Measurements from ENCODE around the gene SREK1.

The SREK1 gene

DNA sequence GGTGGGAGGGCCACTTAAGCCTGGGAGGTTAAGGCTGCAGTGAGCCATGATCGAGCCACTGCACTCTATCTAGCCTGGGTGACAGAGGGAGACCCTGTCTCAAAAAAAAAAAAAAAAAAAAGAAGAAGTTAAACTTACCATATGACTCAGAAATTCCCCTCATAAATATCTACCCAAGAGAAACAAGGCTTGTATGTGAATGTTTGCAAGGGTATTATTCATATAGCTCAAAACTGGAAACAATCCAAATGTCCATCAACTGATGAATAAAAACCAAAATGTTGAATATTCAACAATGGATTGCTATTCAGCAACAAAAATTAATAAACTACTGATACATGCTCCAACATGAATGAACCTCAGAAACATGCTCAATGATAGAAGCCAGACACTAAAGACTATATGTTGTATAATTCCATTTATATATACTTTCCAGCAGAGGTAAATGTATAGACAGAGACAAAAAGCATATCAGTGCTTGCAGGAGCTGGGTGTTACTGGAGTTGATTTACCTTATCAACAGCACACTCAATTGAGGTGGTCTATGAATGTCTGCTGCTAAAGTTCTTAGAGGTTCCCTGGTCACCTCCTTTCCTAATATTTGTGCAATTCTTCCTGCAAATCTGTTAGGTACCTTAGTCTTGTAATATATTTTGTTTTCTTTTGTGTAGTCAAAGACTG is 5.3 kb upstream of the SREK1 start:
- Histone ChIP-seq H3K4me1 (ENCODE audit: control insufficient read depth, insufficient read depth, low read length) (peaks cover 6% of the 10 kb centered on the region), H3K9me3 (ENCODE audit: control insufficient read depth, low read length) (no peaks in the 10 kb centered on the region), H3K36me3 (ENCODE audit: control insufficient read depth, insufficient read depth, low read length, severe bottlenecking) (no peaks in the 10 kb centered on the region), H3K9ac (ENCODE audit: low read length) (no peak overlapping the region), H3K27me3 (replicated peaks; ENCODE audit: control insufficient read depth, insufficient read depth, low read length) (no peaks in the 10 kb centered on the region), H3K4me3 (ENCODE audit: low read length) (no peak overlapping the region)
- DNase-seq (ENCODE audit: low read depth): no peak

DNA sequence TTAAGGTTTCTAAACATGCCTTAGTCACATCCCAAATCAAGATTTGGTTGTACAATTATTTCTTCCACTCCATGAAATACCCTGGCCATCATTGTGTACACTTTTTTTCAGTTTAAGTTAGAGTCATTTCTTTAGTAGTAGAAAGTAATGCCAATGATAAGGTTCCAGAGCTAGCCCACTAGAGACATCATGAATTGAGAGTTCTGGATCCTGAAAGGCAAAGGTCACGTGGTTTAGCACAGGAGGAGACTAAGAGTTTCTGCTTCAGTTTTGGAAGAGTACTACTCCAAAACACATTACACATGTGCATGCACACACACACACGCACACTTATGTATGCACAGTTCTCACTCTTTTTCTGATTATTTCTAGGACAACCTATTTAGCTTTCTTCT is 4.8 kb upstream of the SREK1 start:
- no peak for DNase-seq (ENCODE audit: low read depth)
- H3K4me3 ChIP-seq (ENCODE audit: low read length): no peak overlapping the region
- H3K4me1 ChIP-seq (ENCODE audit: control insufficient read depth, insufficient read depth, low read length): peaks cover 6% of the 10 kb centered on the region
- no peaks in the 10 kb centered on the region for H3K9me3 ChIP-seq (ENCODE audit: control insufficient read depth, low read length)
- no peak overlapping the region for H3K9ac ChIP-seq (ENCODE audit: low read length)
- no peaks in the 10 kb centered on the region for H3K36me3 ChIP-seq (ENCODE audit: control insufficient read depth, insufficient read depth, low read length, severe bottlenecking)
- H3K27me3 ChIP-seq (replicated peaks; ENCODE audit: control insufficient read depth, insufficient read depth, low read length): no peaks in the 10 kb centered on the region

DNA sequence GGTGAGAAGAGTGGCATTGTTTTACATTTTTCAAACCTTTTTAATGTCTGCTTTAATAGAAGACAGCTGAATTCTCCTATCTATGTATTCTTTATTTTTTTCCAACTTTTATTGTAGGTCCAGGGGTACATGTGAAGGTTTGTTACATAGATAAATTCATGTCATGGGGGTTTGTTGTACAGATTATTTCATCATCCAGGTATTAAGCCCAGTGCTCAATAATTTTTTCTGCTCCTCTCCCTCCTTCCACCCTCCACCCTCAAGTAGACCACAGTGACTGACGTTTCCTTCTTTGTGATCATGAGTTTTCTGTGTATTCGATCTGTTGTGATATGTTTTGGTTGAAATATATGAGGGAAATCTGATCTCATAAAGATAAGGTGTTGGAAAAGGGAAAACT is 1.7 kb upstream of the SREK1 start:
- Histone ChIP-seq H3K9ac (ENCODE audit: low read length) (no peak overlapping the region), H3K4me1 (ENCODE audit: control insufficient read depth, insufficient read depth, low read length) (peaks cover 22% of the 10 kb centered on the region), H3K27me3 (replicated peaks; ENCODE audit: control insufficient read depth, insufficient read depth, low read length) (no peaks in the 10 kb centered on the region), H3K4me3 (ENCODE audit: low read length) (no peak overlapping the region), H3K36me3 (ENCODE audit: control insufficient read depth, insufficient read depth, low read length, severe bottlenecking) (no peaks in the 10 kb centered on the region), H3K9me3 (ENCODE audit: control insufficient read depth, low read length) (no peaks in the 10 kb centered on the region)
- DNase-seq (ENCODE audit: low read depth): no peak

DNA sequence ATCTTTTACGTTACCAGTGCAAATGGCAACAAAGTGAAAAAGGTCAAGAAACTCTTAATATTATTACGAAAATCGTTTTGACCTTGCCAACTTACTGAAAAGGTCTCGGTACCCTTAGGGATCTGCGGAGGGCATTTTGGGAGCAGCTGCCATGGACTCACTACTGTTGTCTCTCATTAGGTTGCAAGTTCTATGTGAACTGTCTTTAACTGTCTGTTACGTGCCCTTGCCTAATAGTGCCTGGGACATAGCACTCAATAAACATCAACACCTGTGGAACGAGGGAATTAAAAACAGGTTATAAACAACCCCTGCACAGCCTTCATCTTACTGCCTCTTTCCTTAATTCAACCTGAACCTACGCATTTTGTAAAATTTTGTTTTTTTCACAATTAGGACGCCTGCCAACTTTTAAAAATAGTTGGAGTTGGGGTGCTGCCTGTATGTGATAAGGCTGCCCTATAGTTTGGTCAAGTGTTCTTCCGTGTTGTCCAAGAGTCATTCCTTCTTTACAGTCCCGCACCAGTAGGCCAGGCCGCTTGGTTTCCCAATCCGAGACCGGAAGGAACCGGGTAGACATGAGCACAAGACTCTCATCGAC is 527 bp upstream of the SREK1 start:
- Histone ChIP-seq H3K4me3 (ENCODE audit: low read length) (peak overlapping the region; percentile 90), H3K9ac (ENCODE audit: low read length) (peak overlapping the region; percentile 94), H3K9me3 (ENCODE audit: control insufficient read depth, low read length) (no peaks in the 10 kb centered on the region), H3K36me3 (ENCODE audit: control insufficient read depth, insufficient read depth, low read length, severe bottlenecking) (no peaks in the 10 kb centered on the region), H3K27me3 (replicated peaks; ENCODE audit: control insufficient read depth, insufficient read depth, low read length) (no peaks in the 10 kb centered on the region), H3K4me1 (ENCODE audit: control insufficient read depth, insufficient read depth, low read length) (peaks cover 30% of the 10 kb centered on the region)
- DNase-seq (ENCODE audit: low read depth): peak; percentile 8

DNA sequence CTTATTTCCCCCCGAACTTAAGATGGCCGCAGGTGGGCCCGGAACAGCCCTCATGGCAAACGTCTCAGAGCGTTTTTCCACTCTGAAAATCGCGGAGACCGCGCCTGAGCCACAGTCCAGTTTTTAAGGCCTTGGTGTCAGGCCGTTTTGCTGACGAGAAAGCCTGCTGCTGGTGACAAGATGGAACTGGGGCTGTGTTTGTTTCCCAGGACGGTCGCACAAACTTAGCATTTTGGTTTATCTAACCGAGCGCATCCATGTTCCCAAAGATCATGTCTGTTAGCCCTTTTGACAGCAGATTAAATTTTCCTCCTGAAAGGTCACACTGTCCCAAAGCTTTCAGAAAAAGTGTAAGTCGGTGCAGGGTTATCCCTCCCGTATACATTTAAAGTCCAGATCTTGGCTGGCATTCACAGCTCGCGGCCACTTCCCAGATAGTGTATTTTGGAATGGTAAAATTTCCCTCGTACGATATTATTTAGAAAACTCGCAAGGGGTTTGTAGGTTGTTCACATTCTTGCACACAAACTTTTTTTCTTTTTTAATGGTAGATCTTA is 812 bp downstream of the SREK1 start:
- Histone ChIP-seq H3K9me3 (ENCODE audit: control insufficient read depth, low read length) (no peaks in the 10 kb centered on the region), H3K27me3 (replicated peaks; ENCODE audit: control insufficient read depth, insufficient read depth, low read length) (no peaks in the 10 kb centered on the region), H3K9ac (ENCODE audit: low read length) (peak overlapping the region; percentile 94), H3K36me3 (ENCODE audit: control insufficient read depth, insufficient read depth, low read length, severe bottlenecking) (no peaks in the 10 kb centered on the region), H3K4me3 (ENCODE audit: low read length) (peak overlapping the region; percentile 90), H3K4me1 (ENCODE audit: control insufficient read depth, insufficient read depth, low read length) (peaks cover 38% of the 10 kb centered on the region)
- peak; percentile 56 for DNase-seq (ENCODE audit: low read depth)

DNA sequence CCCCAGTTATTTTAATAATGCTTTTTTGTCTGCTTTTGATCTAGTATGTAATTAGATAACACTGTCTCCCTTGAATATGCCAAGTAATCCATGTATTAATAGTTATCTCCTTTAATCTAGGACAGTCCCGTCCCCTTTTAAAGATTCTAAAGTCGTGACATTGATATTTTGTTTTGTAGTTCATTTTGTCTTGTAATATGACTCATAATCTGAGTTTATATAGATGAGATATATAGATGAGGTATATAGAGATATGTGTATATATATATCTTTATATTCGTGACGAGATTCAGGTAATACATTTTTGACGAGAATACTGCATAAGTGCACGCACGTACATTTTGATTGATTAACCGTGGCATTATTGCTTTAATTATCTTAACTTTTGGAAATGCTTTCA is 1.6 kb downstream of the SREK1 start:
- Histone ChIP-seq H3K9ac (ENCODE audit: low read length) (peak overlapping the region; percentile 94), H3K4me1 (ENCODE audit: control insufficient read depth, insufficient read depth, low read length) (peaks cover 44% of the 10 kb centered on the region), H3K27me3 (replicated peaks; ENCODE audit: control insufficient read depth, insufficient read depth, low read length) (no peaks in the 10 kb centered on the region), H3K4me3 (ENCODE audit: low read length) (peak overlapping the region; percentile 90), H3K36me3 (ENCODE audit: control insufficient read depth, insufficient read depth, low read length, severe bottlenecking) (no peaks in the 10 kb centered on the region), H3K9me3 (ENCODE audit: control insufficient read depth, low read length) (no peaks in the 10 kb centered on the region)
- no peak for DNase-seq (ENCODE audit: low read depth)

DNA sequence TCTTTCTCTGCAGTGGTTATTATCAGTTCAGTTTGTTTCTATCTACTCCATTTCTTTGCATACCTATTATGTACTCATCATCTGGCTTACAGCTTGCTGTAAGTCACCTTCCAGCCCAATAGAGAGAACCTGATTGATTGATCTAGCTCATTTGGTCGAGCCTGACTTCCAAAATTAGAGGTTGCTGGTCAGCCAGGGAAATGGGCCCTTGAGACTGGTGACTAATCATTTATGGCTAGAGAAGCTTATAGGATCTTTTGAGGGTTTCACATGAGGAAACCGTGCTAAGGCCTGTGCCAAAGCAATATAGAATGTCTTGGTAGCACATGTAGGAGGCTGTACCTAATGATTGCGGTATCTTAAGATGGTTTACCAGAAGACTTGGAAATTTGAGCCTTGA is 5.8 kb downstream of the SREK1 start:
- DNase-seq (ENCODE audit: low read depth): no peak
- no peaks in the 10 kb centered on the region for H3K36me3 ChIP-seq (ENCODE audit: control insufficient read depth, insufficient read depth, low read length, severe bottlenecking)
- no peak overlapping the region for H3K9ac ChIP-seq (ENCODE audit: low read length)
- H3K27me3 ChIP-seq (replicated peaks; ENCODE audit: control insufficient read depth, insufficient read depth, low read length): no peaks in the 10 kb centered on the region
- H3K4me1 ChIP-seq (ENCODE audit: control insufficient read depth, insufficient read depth, low read length): peaks cover 43% of the 10 kb centered on the region
- H3K9me3 ChIP-seq (ENCODE audit: control insufficient read depth, low read length): no peaks in the 10 kb centered on the region
- no peak overlapping the region for H3K4me3 ChIP-seq (ENCODE audit: low read length)

DNA sequence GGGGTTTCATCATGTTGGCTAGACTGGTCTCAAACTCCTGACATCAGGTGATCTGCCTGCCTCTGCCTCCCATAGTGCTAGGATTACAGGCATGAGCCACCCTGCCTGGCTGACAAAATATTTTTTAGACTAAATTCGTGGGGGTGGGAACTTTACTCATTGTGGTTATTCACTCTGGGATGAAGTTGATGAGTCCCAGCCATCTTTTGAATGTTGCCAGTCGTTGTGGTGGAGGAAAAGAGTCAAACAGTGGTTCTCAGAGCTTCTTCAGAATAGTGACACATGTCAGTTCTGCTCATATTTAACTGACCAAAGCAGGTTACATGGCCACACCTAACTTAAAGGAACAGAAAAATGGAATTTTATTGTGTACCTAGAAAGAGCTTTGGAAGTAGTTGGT is 6.9 kb downstream of the SREK1 start:
- H3K4me3 ChIP-seq (ENCODE audit: low read length): no peak overlapping the region
- no peak overlapping the region for H3K9ac ChIP-seq (ENCODE audit: low read length)
- no peaks in the 10 kb centered on the region for H3K9me3 ChIP-seq (ENCODE audit: control insufficient read depth, low read length)
- H3K36me3 ChIP-seq (ENCODE audit: control insufficient read depth, insufficient read depth, low read length, severe bottlenecking): peaks cover 5% of the 10 kb centered on the region
- no peak for DNase-seq (ENCODE audit: low read depth)
- no peaks in the 10 kb centered on the region for H3K27me3 ChIP-seq (replicated peaks; ENCODE audit: control insufficient read depth, insufficient read depth, low read length)
- H3K4me1 ChIP-seq (ENCODE audit: control insufficient read depth, insufficient read depth, low read length): peaks cover 40% of the 10 kb centered on the region

DNA sequence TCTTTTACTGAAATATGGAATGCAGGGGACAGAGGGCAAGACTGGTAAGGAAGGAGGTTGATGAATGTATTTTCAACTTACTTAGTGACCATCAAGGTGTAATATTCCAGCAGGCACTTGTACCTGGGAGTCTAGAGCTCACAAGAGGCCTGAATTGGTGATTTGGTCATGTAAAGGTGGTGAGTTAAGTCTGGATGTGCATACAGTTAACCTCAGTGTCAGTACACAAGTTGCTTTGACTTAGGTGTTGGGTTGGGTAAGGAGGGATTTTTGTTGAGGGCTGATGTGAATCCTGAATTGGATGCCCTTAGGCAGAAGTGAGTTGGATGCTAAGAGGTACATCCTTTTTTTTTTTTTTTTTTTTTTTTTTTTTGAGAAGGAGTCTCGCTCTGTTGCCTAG is 7.4 kb downstream of the SREK1 start:
- H3K9me3 ChIP-seq (ENCODE audit: control insufficient read depth, low read length): no peaks in the 10 kb centered on the region
- peaks cover 9% of the 10 kb centered on the region for H3K36me3 ChIP-seq (ENCODE audit: control insufficient read depth, insufficient read depth, low read length, severe bottlenecking)
- H3K9ac ChIP-seq (ENCODE audit: low read length): no peak overlapping the region
- no peaks in the 10 kb centered on the region for H3K27me3 ChIP-seq (replicated peaks; ENCODE audit: control insufficient read depth, insufficient read depth, low read length)
- H3K4me1 ChIP-seq (ENCODE audit: control insufficient read depth, insufficient read depth, low read length): peaks cover 36% of the 10 kb centered on the region
- no peak for DNase-seq (ENCODE audit: low read depth)
- no peak overlapping the region for H3K4me3 ChIP-seq (ENCODE audit: low read length)

DNA sequence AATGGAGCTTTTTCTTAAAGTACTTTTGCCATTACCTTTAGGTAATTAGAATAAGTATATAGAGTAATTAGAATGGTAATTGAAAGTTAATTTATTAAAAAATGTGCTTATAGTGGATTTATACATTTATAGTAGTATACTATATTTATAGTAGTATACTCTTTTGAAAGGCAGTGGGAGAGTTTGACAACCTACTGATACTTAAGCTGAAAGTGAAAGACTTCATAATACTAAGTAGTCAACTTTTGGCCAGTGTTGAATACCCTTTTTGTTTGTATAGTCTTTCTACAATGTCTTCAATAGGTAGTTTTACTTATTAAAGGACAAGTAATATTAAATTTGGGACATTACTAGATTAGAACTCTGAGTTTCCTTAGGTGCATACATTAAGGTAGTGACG is 12.9 kb downstream of the SREK1 start:
- no peak overlapping the region for H3K9ac ChIP-seq (ENCODE audit: low read length)
- no peaks in the 10 kb centered on the region for H3K27me3 ChIP-seq (replicated peaks; ENCODE audit: control insufficient read depth, insufficient read depth, low read length)
- DNase-seq (ENCODE audit: low read depth): no peak
- no peaks in the 10 kb centered on the region for H3K4me1 ChIP-seq (ENCODE audit: control insufficient read depth, insufficient read depth, low read length)
- H3K4me3 ChIP-seq (ENCODE audit: low read length): no peak overlapping the region
- H3K36me3 ChIP-seq (ENCODE audit: control insufficient read depth, insufficient read depth, low read length, severe bottlenecking): peaks cover 46% of the 10 kb centered on the region
- no peaks in the 10 kb centered on the region for H3K9me3 ChIP-seq (ENCODE audit: control insufficient read depth, low read length)

DNA sequence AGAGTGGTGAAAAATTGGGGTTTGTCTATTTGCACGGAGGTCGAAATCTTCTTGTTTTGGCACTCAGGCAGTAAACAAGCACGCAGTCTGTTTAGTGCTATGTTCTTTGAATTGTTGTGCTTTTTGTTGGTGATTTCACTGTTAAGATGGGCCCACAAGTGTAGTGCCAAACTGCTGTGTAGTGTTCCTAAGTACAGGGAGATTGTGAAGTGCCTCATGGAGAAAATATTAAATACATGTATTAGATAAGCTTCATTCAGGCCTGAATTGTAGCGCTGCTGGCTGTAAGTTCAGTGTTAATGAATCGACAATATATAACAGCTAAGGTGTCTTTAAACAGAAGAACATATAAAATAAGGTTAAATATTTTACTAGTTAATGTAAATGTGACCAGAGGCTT is 17.3 kb downstream of the SREK1 start:
- peaks cover 81% of the 10 kb centered on the region for H3K36me3 ChIP-seq (ENCODE audit: control insufficient read depth, insufficient read depth, low read length, severe bottlenecking)
- no peaks in the 10 kb centered on the region for H3K9me3 ChIP-seq (ENCODE audit: control insufficient read depth, low read length)
- H3K27me3 ChIP-seq (replicated peaks; ENCODE audit: control insufficient read depth, insufficient read depth, low read length): no peaks in the 10 kb centered on the region
- no peak overlapping the region for H3K9ac ChIP-seq (ENCODE audit: low read length)
- H3K4me1 ChIP-seq (ENCODE audit: control insufficient read depth, insufficient read depth, low read length): peaks cover 12% of the 10 kb centered on the region
- DNase-seq (ENCODE audit: low read depth): no peak
- no peak overlapping the region for H3K4me3 ChIP-seq (ENCODE audit: low read length)
